ENCODE results near the gene HIRA.

HIRA gene

DNA sequence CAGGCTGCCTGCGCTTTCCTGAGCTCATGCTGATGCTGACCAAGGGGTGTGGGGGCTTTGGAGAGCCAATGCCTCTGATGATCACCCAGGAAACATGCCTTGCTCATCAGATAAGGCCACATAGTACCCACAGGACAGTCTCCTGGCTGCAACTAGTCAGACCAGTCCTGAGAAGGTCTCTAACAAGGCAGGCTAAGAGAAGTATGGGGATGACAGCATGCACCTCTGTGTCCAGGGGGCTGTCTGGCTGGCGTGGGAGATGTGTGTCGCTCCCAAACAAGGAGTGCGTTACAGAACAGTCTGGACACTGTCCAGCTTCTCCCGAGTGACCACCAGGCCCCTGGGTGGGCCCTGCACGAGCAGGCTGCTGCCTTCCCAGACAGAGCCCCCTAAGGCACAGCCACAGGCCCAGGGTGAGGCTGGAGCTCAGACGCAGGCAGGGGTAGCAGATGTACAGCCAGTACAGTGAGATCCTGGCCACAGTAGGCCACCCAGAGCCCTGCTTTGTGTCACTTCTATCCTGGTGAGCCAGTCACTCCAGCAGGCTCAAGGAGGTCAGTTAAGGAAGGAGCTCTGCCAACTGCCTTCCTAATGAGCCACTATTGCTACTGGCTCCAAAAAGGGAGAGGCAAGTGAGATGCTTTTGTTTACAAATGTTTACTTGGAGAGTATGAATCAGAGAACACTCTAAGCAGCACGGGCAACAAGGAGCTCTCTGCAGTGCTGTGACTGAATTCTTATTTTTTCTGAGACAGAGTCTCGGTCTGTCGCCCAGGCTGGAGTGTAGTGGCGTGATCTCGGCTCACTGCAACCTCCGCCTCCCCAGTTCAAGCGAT lies 74.0 kb downstream of the HIRA start:
- Histone ChIP-seq H3K27me3 (ENCODE audit: low read depth, low read length) (no peaks in the 10 kb centered on the region), H3K4me2 (ENCODE audit: low read length) (no peak overlapping the region), H3K4me1 (ENCODE audit: low read length) (peaks cover 18% of the 10 kb centered on the region), H3K36me3 (replicated peaks; ENCODE audit: low read depth, low read length) (peaks cover 59% of the 10 kb centered on the region), H3K27ac (ENCODE audit: low read length) (no peak overlapping the region), H2AFZ (ENCODE audit: low read depth, low read length) (no peak overlapping the region), H3K9ac (ENCODE audit: low read length) (no peak overlapping the region), H4K20me1 (ENCODE audit: insufficient read depth, low read length) (peaks cover 29% of the 10 kb centered on the region), H3K4me3 (ENCODE audit: low read length) (no peak overlapping the region), H3K9me3 (ENCODE audit: insufficient read depth, low read length) (no peaks in the 10 kb centered on the region), H3K79me2 (ENCODE audit: low read length) (no peaks in the 10 kb centered on the region)
- TF ChIP-seq EZH2phosphoT487 (IDR thresholded peaks at IDR 0.05; ENCODE audit: low read depth), result no peak

DNA sequence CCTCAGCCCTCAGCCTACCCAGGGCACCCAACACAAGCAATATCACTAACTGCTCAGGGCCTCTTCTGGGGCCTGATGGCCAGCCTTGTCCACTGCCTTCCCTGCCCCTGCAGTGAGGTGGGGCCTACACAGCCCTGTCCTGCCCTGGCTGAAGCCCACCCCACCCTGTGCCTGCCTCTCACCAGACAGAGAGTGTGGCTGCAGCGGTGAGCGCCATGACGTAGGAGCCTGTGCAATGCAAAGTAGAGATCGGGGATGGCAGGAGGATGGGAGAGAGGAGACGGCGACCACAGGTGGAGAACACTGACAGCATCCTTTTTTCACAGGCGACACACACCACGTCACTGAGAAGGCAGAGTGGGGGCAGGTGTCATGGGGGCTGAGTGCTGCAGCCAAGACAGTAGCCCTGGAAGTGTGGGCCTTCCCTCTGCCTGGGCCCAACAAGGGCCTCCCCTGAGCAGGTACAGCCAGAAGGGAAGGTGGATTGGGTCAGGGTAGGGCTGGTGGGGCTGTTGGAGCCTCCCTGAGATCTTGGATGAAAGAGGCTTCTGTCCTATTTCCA lies 74.7 kb downstream of the HIRA start:
- Histone ChIP-seq H3K79me2 (ENCODE audit: low read length) (no peaks in the 10 kb centered on the region), H3K4me1 (ENCODE audit: low read length) (peaks cover 11% of the 10 kb centered on the region), H3K27ac (ENCODE audit: low read length) (no peak overlapping the region), H4K20me1 (ENCODE audit: insufficient read depth, low read length) (peaks cover 26% of the 10 kb centered on the region), H2AFZ (ENCODE audit: low read depth, low read length) (no peak overlapping the region), H3K36me3 (replicated peaks; ENCODE audit: low read depth, low read length) (peaks cover 60% of the 10 kb centered on the region), H3K9me3 (ENCODE audit: insufficient read depth, low read length) (no peaks in the 10 kb centered on the region), H3K9ac (ENCODE audit: low read length) (no peak overlapping the region), H3K4me2 (ENCODE audit: low read length) (no peak overlapping the region), H3K27me3 (ENCODE audit: low read depth, low read length) (no peaks in the 10 kb centered on the region), H3K4me3 (ENCODE audit: low read length) (no peak overlapping the region)
- TF ChIP-seq, protein P1, sequence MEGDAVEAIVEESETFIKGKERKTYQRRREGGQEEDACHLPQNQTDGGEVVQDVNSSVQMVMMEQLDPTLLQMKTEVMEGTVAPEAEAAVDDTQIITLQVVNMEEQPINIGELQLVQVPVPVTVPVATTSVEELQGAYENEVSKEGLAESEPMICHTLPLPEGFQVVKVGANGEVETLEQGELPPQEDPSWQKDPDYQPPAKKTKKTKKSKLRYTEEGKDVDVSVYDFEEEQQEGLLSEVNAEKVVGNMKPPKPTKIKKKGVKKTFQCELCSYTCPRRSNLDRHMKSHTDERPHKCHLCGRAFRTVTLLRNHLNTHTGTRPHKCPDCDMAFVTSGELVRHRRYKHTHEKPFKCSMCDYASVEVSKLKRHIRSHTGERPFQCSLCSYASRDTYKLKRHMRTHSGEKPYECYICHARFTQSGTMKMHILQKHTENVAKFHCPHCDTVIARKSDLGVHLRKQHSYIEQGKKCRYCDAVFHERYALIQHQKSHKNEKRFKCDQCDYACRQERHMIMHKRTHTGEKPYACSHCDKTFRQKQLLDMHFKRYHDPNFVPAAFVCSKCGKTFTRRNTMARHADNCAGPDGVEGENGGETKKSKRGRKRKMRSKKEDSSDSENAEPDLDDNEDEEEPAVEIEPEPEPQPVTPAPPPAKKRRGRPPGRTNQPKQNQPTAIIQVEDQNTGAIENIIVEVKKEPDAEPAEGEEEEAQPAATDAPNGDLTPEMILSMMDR (IDR thresholded peaks at IDR 0.05; ENCODE audit: low read depth, low read length), result no peak
- no peak for TF ChIP-seq EZH2phosphoT487 (IDR thresholded peaks at IDR 0.05; ENCODE audit: low read depth)

DNA sequence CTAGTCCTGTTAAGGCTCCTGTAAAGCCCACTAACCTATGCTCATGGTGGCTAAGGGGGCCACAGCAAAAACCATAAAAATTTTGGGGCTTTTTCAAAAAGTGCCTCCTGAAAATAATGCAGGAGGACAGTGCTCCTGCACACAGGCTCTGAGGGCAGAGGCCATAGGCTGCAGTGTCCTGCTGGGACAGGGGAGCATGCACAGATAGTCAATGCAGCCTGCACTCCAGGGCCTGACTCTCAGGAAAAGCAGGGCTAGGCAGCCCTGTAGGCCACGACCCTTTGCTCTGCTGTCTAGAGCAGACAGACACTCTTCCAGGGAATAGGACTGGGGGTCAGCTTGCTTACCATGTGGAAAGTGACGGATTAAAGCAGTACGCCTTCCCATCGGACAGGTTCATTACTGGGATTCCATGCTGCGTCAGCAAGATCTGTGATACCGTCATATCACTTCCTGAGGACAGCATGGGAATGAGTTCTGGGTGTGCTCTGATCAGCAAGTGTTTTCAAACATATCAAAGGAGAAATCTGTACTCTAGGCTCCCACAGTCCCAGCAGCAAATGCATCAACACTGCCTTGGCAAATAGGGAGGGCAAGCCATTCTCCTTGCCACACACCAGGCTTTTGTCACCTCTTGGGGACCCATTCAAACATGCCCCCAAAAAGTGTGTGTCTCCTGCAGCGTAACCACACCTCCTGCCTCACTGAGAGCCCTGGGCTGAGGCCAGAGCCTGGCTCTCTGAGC lies 75.9 kb downstream of the HIRA start:
- H3K4me1 ChIP-seq (ENCODE audit: low read length), result no peaks in the 10 kb centered on the region
- H2AFZ ChIP-seq (ENCODE audit: low read depth, low read length), result no peak overlapping the region
- no peak overlapping the region for H3K27ac ChIP-seq (ENCODE audit: low read length)
- H3K9me3 ChIP-seq (ENCODE audit: insufficient read depth, low read length), result no peaks in the 10 kb centered on the region
- H3K79me2 ChIP-seq (ENCODE audit: low read length), result no peaks in the 10 kb centered on the region
- H3K9ac ChIP-seq (ENCODE audit: low read length), result no peak overlapping the region
- H3K27me3 ChIP-seq (ENCODE audit: low read depth, low read length), result no peaks in the 10 kb centered on the region
- H4K20me1 ChIP-seq (ENCODE audit: insufficient read depth, low read length), result peaks cover 15% of the 10 kb centered on the region
- H3K36me3 ChIP-seq (replicated peaks; ENCODE audit: low read depth, low read length), result peaks cover 63% of the 10 kb centered on the region
- TF ChIP-seq EZH2phosphoT487 (IDR thresholded peaks at IDR 0.05; ENCODE audit: low read depth), result no peak
- TF ChIP-seq, protein P1 (IDR thresholded peaks at IDR 0.05; ENCODE audit: low read depth, low read length), result no peak
- no peak overlapping the region for H3K4me2 ChIP-seq (ENCODE audit: low read length)
- H3K4me3 ChIP-seq (ENCODE audit: low read length), result no peak overlapping the region

DNA sequence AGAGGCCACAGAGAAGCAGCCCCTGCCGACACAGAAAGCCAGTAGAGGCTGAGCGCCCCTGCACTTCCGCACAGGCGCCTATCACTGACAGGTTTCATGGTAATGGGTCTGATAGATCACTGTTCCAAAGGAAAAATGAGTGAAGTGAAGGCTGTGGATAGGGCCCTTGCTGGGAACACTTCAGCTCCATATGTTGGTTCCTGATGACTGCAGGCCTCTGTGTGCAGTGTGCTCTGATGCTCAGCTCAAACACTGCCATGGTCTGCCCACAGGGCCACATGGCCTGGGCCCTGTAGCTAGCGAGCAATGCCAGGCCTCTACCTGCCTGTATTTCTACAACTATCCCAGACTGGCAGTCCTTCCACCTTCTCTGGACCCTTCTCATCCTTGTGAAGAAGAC lies 77.3 kb downstream of the HIRA start:
- 0 out of 2 replicates have a peak, but pooled peaks cover 3% of the 10 kb centered on the region for H4K20me1 ChIP-seq (ENCODE audit: insufficient read depth, low read length)
- no peak overlapping the region for H3K4me2 ChIP-seq (ENCODE audit: low read length)
- peaks cover 59% of the 10 kb centered on the region for H3K36me3 ChIP-seq (replicated peaks; ENCODE audit: low read depth, low read length)
- no peak for TF ChIP-seq EZH2phosphoT487 (IDR thresholded peaks at IDR 0.05; ENCODE audit: low read depth)
- TF ChIP-seq, protein P1 (IDR thresholded peaks at IDR 0.05; ENCODE audit: low read depth, low read length), result no peak
- no peaks in the 10 kb centered on the region for H3K9me3 ChIP-seq (ENCODE audit: insufficient read depth, low read length)
- no peak overlapping the region for H3K4me3 ChIP-seq (ENCODE audit: low read length)
- no peaks in the 10 kb centered on the region for H3K27me3 ChIP-seq (ENCODE audit: low read depth, low read length)
- H3K27ac ChIP-seq (ENCODE audit: low read length), result no peak overlapping the region
- H3K9ac ChIP-seq (ENCODE audit: low read length), result no peak overlapping the region
- no peaks in the 10 kb centered on the region for H3K79me2 ChIP-seq (ENCODE audit: low read length)
- H2AFZ ChIP-seq (ENCODE audit: low read depth, low read length), result no peak overlapping the region
- H3K4me1 ChIP-seq (ENCODE audit: low read length), result no peaks in the 10 kb centered on the region
